ENCODE results near the gene QRICH2. TPM values are rescaled to one million over a fixed set of nuclear protein-coding genes. Genes with fewer than 3 reads are reported as not detected.
"Not testable (repeated sequence)": the region's sequence is repeated elsewhere in the genome, so short reads cannot be mapped to it uniquely, and the experiment has no call there.

The QRICH2 gene
- polyA plus RNA-seq, 4 donors, result 4.3 to 11.1 (median 8.3) TPM

DNA sequence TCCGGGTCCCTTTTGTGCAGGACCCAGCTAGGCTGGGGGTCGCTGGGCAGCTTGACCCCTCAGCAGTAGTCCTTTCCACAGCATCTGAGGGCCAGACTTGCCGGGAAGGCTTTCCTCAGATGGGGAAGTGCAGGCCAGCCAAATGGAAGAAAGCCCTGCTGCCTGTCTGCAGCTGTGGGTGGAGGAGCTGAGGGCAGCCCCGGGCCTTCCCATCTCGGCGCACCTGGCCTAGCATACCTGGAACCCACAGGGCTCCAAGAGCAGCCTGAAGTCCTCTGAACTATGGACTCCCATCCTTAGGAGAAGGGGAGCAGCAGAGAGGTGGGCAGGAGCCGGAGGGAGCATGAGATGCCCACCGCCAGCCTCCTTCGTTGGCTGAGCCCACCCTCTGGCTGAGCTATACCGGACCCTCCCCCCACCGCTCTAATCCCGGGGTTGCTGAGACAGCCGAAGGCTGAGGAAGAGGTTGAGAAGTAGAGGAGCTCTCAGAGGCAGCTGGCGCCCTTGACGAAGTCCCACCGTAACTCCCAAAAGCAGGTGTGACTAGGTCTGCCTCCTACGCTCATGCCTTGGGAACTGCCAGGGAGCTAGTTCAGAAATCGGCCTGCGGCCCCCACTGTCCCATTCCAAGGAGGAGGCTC lies 29.7 kb downstream of the QRICH2 start:
- DNase-seq (ENCODE audit: low read depth in 4 of 4, low spot score in 2 of 4), result no peak

GRCh38 chr17:76277300-76278267 lies 30.5 kb downstream of the QRICH2 start:
- no peak for DNase-seq (ENCODE audit: low read depth in 4 of 4, low spot score in 2 of 4)

DNA sequence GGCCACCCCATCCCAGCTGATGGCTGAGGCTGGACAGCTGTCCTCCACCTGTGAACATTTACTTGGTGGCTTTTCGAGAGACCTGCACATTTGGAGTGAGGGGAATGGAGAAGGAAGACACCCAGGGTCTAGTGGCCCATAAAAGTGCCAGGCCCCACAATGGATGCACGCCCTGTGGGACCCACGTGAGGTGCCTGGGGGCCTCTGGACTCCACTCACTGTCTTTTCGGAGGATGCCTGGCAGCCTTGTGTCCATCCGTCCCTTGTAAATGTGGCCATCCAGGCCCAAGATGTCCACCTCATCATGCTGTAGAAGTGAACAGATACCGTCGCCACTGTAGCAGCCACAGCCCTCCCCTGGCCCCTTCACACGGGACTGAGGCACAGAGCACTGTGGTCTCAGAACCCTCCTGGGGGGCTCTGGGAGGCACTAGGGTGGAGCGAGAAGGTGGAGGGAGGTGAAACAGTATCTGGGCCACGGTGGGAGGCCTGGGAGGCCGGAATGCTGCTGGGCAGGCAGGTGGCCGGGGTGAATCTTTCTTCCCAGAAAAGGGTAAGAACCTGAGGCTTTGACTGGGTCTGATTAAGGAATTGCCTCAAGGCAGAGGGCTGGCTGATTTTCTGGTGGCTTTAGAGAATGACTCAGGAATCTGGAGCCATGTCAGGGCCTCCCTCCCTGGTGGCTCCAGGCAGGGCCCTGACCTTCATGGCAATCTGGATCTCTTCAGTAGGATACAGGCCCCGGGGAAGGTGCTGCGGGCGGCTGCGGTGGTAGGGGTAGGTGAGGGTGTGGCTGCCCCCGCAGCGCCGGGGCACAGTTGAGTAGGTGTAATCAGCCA lies 31.4 kb downstream of the QRICH2 start:
- DNase-seq (ENCODE audit: low read depth in 4 of 4, low spot score in 2 of 4), result no peak

DNA sequence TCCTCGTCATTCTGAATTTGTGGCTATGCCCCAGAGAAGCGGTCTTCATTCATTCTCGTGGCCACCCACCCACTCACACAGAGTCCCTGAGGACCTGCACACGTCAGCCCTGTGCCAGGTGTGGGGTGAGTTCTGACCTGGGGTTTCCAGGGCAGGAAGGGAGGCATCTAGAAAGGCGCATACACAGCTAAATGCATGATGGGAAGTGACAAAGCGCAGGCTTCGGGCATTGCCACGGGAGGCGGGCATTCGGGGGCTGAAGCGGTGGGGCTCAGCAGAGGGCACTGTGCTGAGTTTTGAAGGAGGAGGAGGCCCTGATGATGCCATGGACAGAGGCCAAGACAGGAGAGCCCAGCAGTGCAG lies 32.0 kb downstream of the QRICH2 start:
- DNase-seq (ENCODE audit: low read depth in 4 of 4, low spot score in 2 of 4), result no peak

GRCh38 chr17:76275382-76276068 lies 32.6 kb downstream of the QRICH2 start:
- DNase-seq (ENCODE audit: low read depth in 4 of 4, low spot score in 2 of 4), result no peak

DNA sequence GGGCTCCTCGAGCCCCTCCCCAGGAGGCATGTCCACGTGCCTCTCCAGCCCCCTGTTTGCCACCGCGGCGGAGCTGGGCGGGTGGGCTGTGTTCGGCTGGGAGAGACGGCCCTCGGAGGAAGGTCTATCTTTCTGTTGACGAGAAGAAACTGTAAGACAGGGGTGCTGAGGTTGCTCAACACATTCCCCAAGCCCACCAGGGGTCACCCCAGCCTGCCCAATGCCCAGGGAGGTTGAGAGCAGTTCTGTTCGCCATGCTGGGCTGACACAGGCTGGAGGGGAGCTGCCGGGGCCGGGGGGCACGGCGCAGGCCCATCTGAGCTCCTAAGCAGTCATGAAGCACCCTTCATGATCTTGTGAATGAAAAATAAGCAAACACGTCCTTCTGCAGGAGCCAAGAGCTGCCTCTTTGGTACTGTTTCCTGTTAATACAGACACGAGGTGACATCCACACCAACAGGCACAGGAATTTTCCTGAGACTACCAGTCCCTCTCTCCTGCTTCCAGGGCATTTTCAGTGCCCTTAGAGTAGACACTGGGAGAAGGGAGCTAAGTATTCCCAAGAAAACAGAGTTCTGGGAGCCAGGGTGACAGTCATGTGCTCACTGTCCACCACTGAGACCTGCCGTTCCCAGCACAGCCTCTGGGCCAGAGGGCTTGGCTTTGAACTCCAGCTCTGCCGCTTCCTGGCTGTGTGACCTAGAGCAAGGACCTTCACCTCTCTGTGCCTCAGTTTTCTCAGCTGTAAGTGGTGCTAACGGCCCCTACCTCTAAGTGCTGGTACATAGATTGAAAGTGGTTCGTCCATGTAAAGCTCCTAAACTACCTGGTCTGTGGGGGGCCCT lies 33.7 kb downstream of the QRICH2 start:
- no peak for DNase-seq (ENCODE audit: low read depth in 4 of 4, low spot score in 2 of 4)

GRCh38 chr17:76273445-76274111 lies 34.5 kb downstream of the QRICH2 start:
- DNase-seq (ENCODE audit: low read depth in 4 of 4, low spot score in 2 of 4), result no peak

- DNase-seq (ENCODE audit: low read depth in 4 of 4, low spot score in 2 of 4), result no peak
Measured at GRCh38 chr17:76272541-76273444, 35.3 kb downstream of the QRICH2 start.

- no peak for DNase-seq (ENCODE audit: low read depth in 4 of 4, low spot score in 2 of 4)
Measured at GRCh38 chr17:76271669-76272540, 36.2 kb downstream of the QRICH2 start.

DNA sequence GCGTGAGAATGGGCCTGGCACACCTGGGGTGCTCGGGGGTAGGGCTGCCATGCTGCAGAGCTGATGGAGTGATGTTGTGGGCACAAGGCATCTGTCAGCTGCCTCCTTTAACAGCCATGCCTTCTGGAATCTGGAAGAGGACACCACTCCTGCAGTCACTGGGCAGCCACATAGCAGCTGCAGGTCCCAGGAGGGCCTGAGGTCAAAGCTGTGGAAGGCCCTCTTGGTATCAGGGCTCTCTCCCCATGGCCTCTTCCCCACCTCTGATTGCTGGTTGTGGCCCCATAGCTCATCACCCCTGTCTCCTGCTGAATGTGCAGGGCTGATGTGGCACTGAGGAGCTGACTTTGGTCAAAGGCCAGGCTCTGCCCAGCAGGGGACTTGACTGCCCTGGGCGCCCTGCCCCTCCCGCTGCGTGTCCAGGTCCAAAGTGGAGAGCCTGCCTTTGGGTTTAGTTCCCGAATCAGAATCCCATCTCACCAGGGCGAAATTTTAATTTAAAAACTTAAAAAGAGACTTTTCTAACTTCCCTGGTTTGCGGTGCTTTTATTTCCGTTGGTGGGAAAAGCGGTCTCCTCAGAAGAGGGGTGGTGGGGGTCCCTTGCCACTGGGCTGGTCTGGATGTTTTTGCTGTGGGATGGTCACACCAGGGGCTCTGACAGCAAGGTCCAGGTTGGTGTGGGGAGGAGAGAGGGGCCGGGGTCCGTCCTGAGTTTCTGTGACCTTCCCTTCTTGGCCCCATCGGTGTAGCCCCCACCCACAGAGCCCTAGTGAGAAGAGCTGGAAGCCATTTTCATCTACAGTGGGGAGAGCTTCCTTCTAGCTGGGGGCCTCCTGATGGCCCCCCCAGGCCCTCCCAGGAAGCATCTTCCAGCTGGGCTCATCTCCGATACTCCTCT lies 37.1 kb downstream of the QRICH2 start:
- no peak for DNase-seq (ENCODE audit: low read depth in 4 of 4, low spot score in 2 of 4)

GRCh38 chr17:76270127-76270592 lies 37.9 kb downstream of the QRICH2 start:
- DNase-seq (ENCODE audit: low read depth in 4 of 4, low spot score in 2 of 4), result no peak

DNA sequence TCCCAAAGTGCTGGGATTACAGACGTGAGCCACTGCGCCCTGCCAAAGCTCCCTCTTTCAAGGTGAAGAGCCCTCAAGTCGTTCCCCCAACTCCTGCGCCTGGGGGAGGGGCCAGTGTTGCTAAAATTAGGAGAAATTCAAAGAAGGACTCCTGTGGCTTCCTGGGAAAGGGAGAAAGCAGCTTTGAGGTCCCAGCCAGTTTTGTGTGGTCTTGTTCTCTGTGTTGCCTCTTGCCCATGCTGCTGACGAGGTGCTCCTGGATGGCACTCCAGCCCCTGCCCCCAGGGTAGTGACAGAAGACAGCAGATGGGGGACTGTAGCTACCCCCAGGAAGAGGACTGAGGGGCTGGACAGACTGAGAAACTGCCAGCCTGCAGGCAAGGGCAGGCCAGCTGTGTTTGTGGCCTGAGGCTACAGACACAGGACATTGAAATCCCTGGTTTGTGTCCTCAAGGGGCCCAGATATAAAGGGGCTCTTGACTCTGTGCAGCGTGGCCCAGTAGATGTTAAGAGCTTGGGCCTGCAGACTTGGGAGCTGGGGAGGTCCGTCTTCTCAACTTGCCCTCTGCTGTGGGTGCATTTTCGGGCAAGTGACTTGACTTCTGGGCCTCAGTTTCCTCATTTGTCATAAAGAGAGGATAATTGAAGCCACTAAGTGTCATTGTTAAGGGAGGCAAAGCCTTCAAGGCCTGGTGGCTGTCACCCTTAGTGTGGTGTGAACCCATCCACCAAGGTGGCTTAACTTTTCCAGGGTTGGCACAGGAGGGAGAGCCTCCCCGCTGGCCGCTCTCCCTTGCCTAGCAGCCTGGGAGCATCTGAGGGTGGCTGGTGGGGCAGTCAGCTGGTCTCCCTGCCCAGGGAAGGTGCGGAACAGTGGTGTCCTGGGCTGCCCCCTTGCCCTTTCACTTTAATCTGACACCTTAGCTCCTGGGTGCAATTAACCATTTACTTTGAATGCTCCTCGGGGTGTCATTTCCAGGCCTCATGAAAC lies 38.8 kb downstream of the QRICH2 start:
- no peak for DNase-seq (ENCODE audit: low read depth in 4 of 4, low spot score in 2 of 4)

DNA sequence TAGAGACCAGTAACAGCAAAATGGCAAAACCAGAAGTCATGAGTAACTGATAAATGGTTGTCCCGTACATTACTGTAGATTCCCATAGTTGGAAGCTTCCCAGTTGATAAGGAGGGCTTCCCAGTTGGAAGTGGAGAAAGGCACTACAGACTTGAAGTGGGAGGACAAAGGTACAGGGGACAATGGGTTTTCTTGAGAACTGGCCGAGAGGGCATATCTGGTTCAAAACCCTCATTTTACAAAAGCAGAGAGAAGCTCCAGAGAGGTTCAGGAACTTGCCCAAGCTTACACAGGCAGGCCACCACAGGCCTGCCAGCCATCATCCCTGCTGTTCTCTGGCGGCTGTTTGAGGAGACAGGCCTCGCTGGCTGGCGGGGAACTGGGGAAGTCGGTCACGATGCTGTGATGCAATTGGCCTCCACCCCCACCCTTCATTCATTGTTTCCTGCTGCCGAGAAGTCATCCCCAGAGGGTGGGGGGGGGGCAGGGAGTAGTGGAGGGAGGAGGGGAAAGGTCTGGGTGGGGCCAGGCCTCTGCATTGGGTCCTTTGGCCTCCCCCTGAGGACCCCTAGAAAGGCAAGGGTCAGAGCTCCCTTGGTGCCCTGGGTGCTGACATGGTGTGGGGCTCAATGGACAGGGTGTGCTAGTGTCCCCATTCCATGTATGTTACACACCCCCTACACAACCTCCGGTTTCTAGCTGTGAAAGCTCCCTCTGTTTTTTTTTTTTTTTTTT lies 39.9 kb downstream of the QRICH2 start:
- no peak for DNase-seq (ENCODE audit: low read depth in 4 of 4, low spot score in 2 of 4)

DNA sequence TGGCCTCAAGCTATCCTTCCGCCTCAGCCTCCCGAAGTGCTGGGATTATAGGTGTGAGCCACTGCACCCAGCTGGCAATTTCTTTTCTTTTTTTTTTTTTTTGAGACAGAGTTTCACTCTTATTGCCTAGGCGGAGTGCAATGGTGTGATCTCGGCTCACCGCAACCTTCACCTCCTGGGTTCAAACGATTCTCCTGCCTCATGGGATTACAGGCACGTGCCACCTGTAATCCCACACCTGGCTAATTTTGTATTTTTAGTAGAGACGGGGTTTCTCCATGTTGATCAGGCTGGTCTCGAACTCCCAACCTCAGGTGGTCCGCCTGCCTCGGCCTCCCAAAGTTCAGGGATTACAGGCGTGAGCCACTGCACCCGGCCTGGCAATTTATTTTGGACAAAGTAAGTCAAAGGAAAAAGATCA lies 40.5 kb downstream of the QRICH2 start:
- not testable (repeated sequence) for DNase-seq (ENCODE audit: low read depth in 4 of 4, low spot score in 2 of 4)
